Mesangial cell (primary cell): ENCODE measurements around the gene CDKN2B. TPM values are rescaled to one million over a fixed set of nuclear protein-coding genes. Genes with fewer than 3 reads are reported as not detected.

Experiments
- total RNA-seq: library from RNA; depleted of rRNA; stranded (reverse); fragments of >200 nt; gene quantifications from 2 replicates; pipeline ENCODE4 v1.2.3, GENCODE V29; 2015

CDKN2B gene
- 17.6 and 21.8 TPM in 2 replicates for total RNA-seq

GRCh38 chr9:22008717-22009505 lies at the start of gene CDKN2B:
Gene CDKN2B, minus strand, starts transcription at chr9:22009305. Its CDS starts 352 bp downstream, at chr9:22008953.

GRCh38 chr9:21994556-21995005 lies 14.5 kb downstream of the CDKN2B start, which contains the start of gene CDKN2B-AS1:
Gene CDKN2B-AS1, plus strand, starts transcription at chr9:21994791.

GRCh38 chr9:21993893-21994555 lies 15.1 kb downstream of the CDKN2B start, which contains the start of gene CDKN2A:
Gene CDKN2A, minus strand, starts transcription at chr9:21994392.

Other genes with a start within 250 kb of the CDKN2B start
- 23.8 and 30.8 TPM in 2 replicates for gene MTAP, start 206.7 kb downstream of the CDKN2B start, total RNA-seq
- 36.5 and 50.0 TPM in 2 replicates for gene CDKN2A, start 14.9 kb downstream of the CDKN2B start, total RNA-seq
- 0.63 and 0.98 TPM in 2 replicates for gene CDKN2B-AS1, start 14.5 kb downstream of the CDKN2B start, total RNA-seq